Activated CD4-positive, alpha-beta T cell treated with anti-CD3 and anti-CD28 coated beads for 36 hours (primary cell): ENCODE measurements around the gene DEFB114. TPM values are rescaled to one million over a fixed set of nuclear protein-coding genes. Genes with fewer than 3 reads are reported as not detected.
"Not testable (repeated sequence)": the region's sequence is repeated elsewhere in the genome, so short reads cannot be mapped to it uniquely, and the experiment has no call there.

Experiments
- ATAC-seq: fragments of 200-7000 bp; cut with Tn5 transposase; one replicate; pipeline ENCODE4 v1.10.0; 2021; ENCODE audit warnings: mild to moderate bottlenecking, moderate library complexity
- CTCF ChIA-PET: fragments of 350-600 bp; sonication (Branson Sonifier 250); formaldehyde crosslinking; loops from one replicate; lab custom pipeline; 2021; ENCODE audit warnings: antibody characterized with exemption; lab: Charles Lee
- POLR2A ChIA-PET: fragments of 350-600 bp; sonication (Branson Sonifier 250); formaldehyde crosslinking; loops from one replicate; lab custom pipeline; 2021; ENCODE audit warnings: antibody characterized with exemption, inconsistent platforms; lab: Charles Lee
- DNase-seq: peaks from one replicate; pipeline ENCODE4 v3.0.0-alpha.2; 2020
- H3K27ac Mint-ChIP-seq: one replicate; pipeline ENCODE4 v1.8.0; 2021; ENCODE audit warnings: mixed read lengths
- H3K27me3 Mint-ChIP-seq: one replicate; pipeline ENCODE4 v1.8.0; 2021; ENCODE audit warnings: mixed read lengths
- H3K36me3 Mint-ChIP-seq: one replicate; pipeline ENCODE4 v1.8.0; 2021; ENCODE audit warnings: low read depth, mixed read lengths
- H3K4me1 Mint-ChIP-seq: one replicate; pipeline ENCODE4 v1.8.0; 2021; ENCODE audit warnings: mixed read lengths
- H3K4me3 Mint-ChIP-seq: one replicate; pipeline ENCODE4 v1.8.0; 2021; ENCODE audit warnings: mild to moderate bottlenecking, moderate library complexity, mixed read lengths
- H3K9me3 Mint-ChIP-seq: one replicate; pipeline ENCODE4 v1.8.0; 2021; ENCODE audit warnings: low read depth, mixed read lengths
- intact Hi-C, 2 experiments: fragments of 100-400 bp; cut with DNase I in 1 of 2; cut with micrococcal nuclease in 1 of 2; formaldehyde crosslinking; loops; one replicate each; pipeline versions ENCODE4 v1.14.2 to v1.15.1; 2022 to 2024; cut with DNase I, micrococcal nuclease
- total RNA-seq, 2 experiments: library from RNA; stranded (reverse); gene quantifications; one replicate each; pipeline ENCODE4 v1.2.3, GENCODE V29; 2021

Gene DEFB114
- total RNA-seq, 2 experiments from 2014 or later: not detected

GRCh38 chr6:49966823-49967222 is 2.9 kb upstream of the DEFB114 start:
- H3K27ac Mint-ChIP-seq: no peak overlapping the region
- H3K36me3 Mint-ChIP-seq: no peaks in the 10 kb centered on the region
- no peak for DNase-seq
- intact Hi-C loops: no loop called here
- H3K27me3 Mint-ChIP-seq: no peaks in the 10 kb centered on the region
- CTCF ChIA-PET: no interaction called here
- POLR2A ChIA-PET: interaction anchor here (0.7 kb wide), 1 partner anchor 553 kb away, joined by 3 read pairs; no protein-coding TSS in a partner anchor
- ATAC-seq: no peak
- no peaks in the 10 kb centered on the region for H3K9me3 Mint-ChIP-seq
- H3K4me1 Mint-ChIP-seq: no peaks in the 10 kb centered on the region
- no peak overlapping the region for H3K4me3 Mint-ChIP-seq

DNA sequence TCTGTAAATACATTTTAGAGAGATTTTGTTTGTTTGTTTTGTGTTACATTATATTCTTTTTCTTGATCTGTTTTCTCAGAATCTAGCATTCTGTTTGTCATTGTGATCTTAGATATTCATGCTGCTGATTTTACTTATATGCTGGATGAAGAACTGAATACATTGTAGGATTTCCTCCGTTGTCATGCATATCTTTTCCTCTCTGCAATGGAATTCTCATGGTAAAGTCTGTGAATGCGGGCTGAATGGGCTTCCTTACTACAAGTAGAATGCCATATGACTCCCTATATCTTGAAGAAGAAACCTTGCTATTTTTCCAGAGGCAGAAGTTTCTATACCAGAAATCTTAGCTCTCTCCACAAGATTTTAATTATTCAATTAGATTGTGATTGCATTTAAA is 2.4 kb upstream of the DEFB114 start:
- Mint-ChIP-seq H3K4me1 (no peaks in the 10 kb centered on the region), H3K27ac (no peak overlapping the region), H3K4me3 (no peak overlapping the region), H3K27me3 (no peaks in the 10 kb centered on the region), H3K9me3 (no peaks in the 10 kb centered on the region), H3K36me3 (no peaks in the 10 kb centered on the region)
- POLR2A ChIA-PET: no interaction called here
- DNase-seq: no peak
- ATAC-seq: no peak
- CTCF ChIA-PET: no interaction called here
- intact Hi-C loops: no loop called here

GRCh38 chr6:49958180-49958579 is 5.8 kb downstream of the DEFB114 start:
- ChIA-PET CTCF (no interaction called here), POLR2A (no interaction called here)
- DNase-seq: no peak
- H3K36me3 Mint-ChIP-seq: no peaks in the 10 kb centered on the region
- no peak for ATAC-seq
- no peaks in the 10 kb centered on the region for H3K4me1 Mint-ChIP-seq
- no peaks in the 10 kb centered on the region for H3K27me3 Mint-ChIP-seq
- H3K9me3 Mint-ChIP-seq: no peaks in the 10 kb centered on the region
- no peak overlapping the region for H3K27ac Mint-ChIP-seq
- intact Hi-C loops: no loop called here
- H3K4me3 Mint-ChIP-seq: no peak overlapping the region

- H3K9me3 Mint-ChIP-seq: no peaks in the 10 kb centered on the region
- intact Hi-C loops: no loop called here
- DNase-seq (no peak), ATAC-seq (no peak)
- H3K27me3 Mint-ChIP-seq: no peaks in the 10 kb centered on the region
- no peaks in the 10 kb centered on the region for H3K36me3 Mint-ChIP-seq
- no peak overlapping the region for H3K27ac Mint-ChIP-seq
- H3K4me3 Mint-ChIP-seq: no peak overlapping the region
- POLR2A ChIA-PET: no interaction called here
- CTCF ChIA-PET: no interaction called here
- H3K4me1 Mint-ChIP-seq: no peaks in the 10 kb centered on the region
Observed at GRCh38 chr6:49955847-49956246, 8.1 kb downstream of the DEFB114 start.

DNA sequence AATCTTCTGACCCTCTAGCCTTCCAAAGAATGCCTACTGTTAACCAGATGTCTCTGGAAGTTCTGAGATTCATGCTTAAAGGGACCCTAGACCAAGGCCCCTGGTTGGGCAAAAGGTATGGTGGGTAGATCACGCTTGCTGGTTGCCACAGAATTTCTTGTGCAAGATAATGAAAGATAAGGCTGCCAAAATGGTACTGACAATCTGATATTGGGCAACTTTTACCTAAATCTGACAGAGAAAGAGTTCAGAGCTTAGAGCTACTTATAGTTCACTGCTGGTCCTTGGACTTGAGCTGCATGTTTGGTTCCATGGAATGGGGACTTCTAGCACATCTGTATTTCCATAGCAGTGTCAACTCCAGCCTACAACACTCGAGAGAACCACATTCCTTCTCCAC is 12.0 kb downstream of the DEFB114 start:
- H3K4me3 Mint-ChIP-seq: no peak overlapping the region
- H3K9me3 Mint-ChIP-seq: no peaks in the 10 kb centered on the region
- ATAC-seq (no peak), DNase-seq (no peak)
- no peaks in the 10 kb centered on the region for H3K27me3 Mint-ChIP-seq
- H3K36me3 Mint-ChIP-seq: no peaks in the 10 kb centered on the region
- ChIA-PET CTCF (no interaction called here), POLR2A (no interaction called here)
- no peaks in the 10 kb centered on the region for H3K4me1 Mint-ChIP-seq
- H3K27ac Mint-ChIP-seq: no peak overlapping the region
- intact Hi-C loops: no loop called here

- ATAC-seq (no peak), DNase-seq (no peak)
- Mint-ChIP-seq H3K4me3 (no peak overlapping the region), H3K27me3 (no peaks in the 10 kb centered on the region), H3K9me3 (no peaks in the 10 kb centered on the region), H3K36me3 (no peaks in the 10 kb centered on the region), H3K27ac (no peak overlapping the region), H3K4me1 (no peaks in the 10 kb centered on the region)
- ChIA-PET CTCF (no interaction called here), POLR2A (no interaction called here)
- intact Hi-C loops: no loop called here
Observed at GRCh38 chr6:49950415-49950751, 13.6 kb downstream of the DEFB114 start.

GRCh38 chr6:49949062-49949461 is 14.9 kb downstream of the DEFB114 start:
- H3K36me3 Mint-ChIP-seq: no peaks in the 10 kb centered on the region
- intact Hi-C loops: no loop called here
- POLR2A ChIA-PET: no interaction called here
- CTCF ChIA-PET: no interaction called here
- H3K9me3 Mint-ChIP-seq: peaks cover 1% of the 10 kb centered on the region
- H3K4me1 Mint-ChIP-seq: no peaks in the 10 kb centered on the region
- ATAC-seq: no peak
- H3K4me3 Mint-ChIP-seq: no peak overlapping the region
- DNase-seq: no peak
- H3K27me3 Mint-ChIP-seq: no peaks in the 10 kb centered on the region
- H3K27ac Mint-ChIP-seq: no peak overlapping the region

DNA sequence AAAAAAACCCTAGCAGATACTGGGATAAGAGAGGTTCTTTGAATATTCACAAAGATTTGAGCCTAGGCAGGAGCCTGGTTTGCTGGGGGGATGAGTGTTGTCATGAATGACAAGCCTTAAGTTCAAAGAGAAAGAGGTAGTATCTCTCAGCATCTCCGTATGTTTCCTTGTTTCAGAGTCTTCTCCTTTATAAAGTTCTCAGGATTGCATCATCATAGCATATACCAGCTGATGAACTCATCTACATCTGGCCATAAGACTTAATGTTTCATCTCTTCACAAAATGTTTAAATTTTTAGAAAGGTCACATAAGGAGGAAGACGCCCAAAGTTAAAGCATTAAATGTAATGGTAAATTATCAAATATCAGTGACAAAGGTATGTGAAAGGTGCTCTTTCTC is 17.1 kb downstream of the DEFB114 start:
- CTCF ChIA-PET: no interaction called here
- Mint-ChIP-seq H3K27me3 (no peaks in the 10 kb centered on the region), H3K4me3 (no peak overlapping the region), H3K36me3 (no peaks in the 10 kb centered on the region), H3K9me3 (peaks cover 3% of the 10 kb centered on the region), H3K4me1 (no peaks in the 10 kb centered on the region), H3K27ac (no peak overlapping the region)
- POLR2A ChIA-PET: no interaction called here
- ATAC-seq (no peak), DNase-seq (no peak)
- intact Hi-C loops: no loop called here

GRCh38 chr6:49944068-49944467 is 19.9 kb downstream of the DEFB114 start:
- H3K36me3 Mint-ChIP-seq, CTCF ChIA-PET, H3K9me3 Mint-ChIP-seq, H3K27ac Mint-ChIP-seq, POLR2A ChIA-PET, H3K27me3 Mint-ChIP-seq, ATAC-seq, H3K4me3 Mint-ChIP-seq, intact Hi-C loops, H3K4me1 Mint-ChIP-seq, DNase-seq: not testable (repeated sequence)

DNA sequence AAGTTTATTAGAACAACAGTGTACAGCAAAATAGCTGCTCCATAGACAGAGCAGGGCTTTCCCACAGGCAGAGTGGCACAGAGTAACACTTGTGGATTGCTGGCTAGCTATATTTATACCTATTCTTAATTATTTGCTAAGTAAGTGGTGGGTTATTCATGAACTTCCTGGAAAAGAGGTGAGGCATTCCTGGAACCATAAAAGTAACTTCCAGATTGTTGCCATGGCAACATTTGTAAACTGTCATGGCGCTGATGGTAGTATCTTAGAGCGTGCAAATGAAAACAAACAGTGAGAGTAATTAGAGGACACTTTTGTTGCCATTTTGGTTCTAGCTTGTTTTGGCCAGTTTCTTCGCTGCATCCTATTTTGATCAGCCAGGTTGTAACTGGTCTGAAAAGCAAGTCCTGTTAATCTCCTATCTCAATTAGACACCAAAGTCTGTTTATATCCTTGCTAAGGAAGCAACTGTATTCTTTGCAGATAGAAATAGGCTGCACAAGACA is 23.9 kb downstream of the DEFB114 start:
- DNase-seq (no peak), ATAC-seq (no peak)
- intact Hi-C loops: no loop called here
- Mint-ChIP-seq H3K36me3 (no peaks in the 10 kb centered on the region), H3K27me3 (no peaks in the 10 kb centered on the region), H3K4me3 (no peak overlapping the region), H3K27ac (no peak overlapping the region), H3K9me3 (peaks cover 3% of the 10 kb centered on the region), H3K4me1 (no peaks in the 10 kb centered on the region)
- POLR2A ChIA-PET: no interaction called here
- CTCF ChIA-PET: interaction anchor here (1.6 kb wide), 1 partner anchor 13 kb away, joined by 4 read pairs; no protein-coding TSS in a partner anchor

GRCh38 chr6:49937811-49938210 is 26.2 kb downstream of the DEFB114 start:
- intact Hi-C loops: no loop called here
- no peak for DNase-seq
- H3K36me3 Mint-ChIP-seq: no peaks in the 10 kb centered on the region
- ChIA-PET CTCF (no interaction called here), POLR2A (no interaction called here)
- H3K9me3 Mint-ChIP-seq: no peaks in the 10 kb centered on the region
- no peaks in the 10 kb centered on the region for H3K27me3 Mint-ChIP-seq
- H3K4me1 Mint-ChIP-seq: no peaks in the 10 kb centered on the region
- no peak overlapping the region for H3K27ac Mint-ChIP-seq
- no peak overlapping the region for H3K4me3 Mint-ChIP-seq
- no peak for ATAC-seq

GRCh38 chr6:49937017-49937416 is 26.9 kb downstream of the DEFB114 start:
- ATAC-seq (no peak), DNase-seq (no peak)
- Mint-ChIP-seq H3K4me3 (no peak overlapping the region), H3K36me3 (no peaks in the 10 kb centered on the region), H3K9me3 (no peaks in the 10 kb centered on the region), H3K27me3 (no peaks in the 10 kb centered on the region), H3K27ac (no peak overlapping the region), H3K4me1 (no peaks in the 10 kb centered on the region)
- POLR2A ChIA-PET: no interaction called here
- intact Hi-C loops: no loop called here
- CTCF ChIA-PET: no interaction called here

DNA sequence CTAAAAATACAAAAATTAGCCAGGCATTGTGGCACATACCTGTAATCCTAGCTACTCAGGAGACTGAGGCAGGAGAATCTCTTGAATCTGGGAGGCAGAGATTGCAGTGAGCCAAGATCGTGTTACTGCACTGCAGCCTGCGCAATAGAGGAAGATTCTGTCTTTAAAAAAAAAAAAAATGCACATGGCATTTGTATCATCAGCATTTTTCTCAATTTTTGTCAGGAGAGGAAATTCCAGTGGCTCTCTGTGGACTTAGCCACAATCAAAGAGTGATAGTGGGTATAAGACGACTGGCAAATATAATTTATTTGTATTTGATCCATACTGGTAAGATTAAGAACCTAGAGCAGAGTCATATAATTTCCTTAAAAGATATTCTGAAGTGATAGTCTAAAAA is 28.6 kb downstream of the DEFB114 start:
- Mint-ChIP-seq H3K27me3 (no peaks in the 10 kb centered on the region), H3K4me1 (no peaks in the 10 kb centered on the region), H3K27ac (no peak overlapping the region), H3K36me3 (no peaks in the 10 kb centered on the region), H3K9me3 (no peaks in the 10 kb centered on the region), H3K4me3 (no peak overlapping the region)
- DNase-seq (no peak), ATAC-seq (no peak)
- intact Hi-C loops: no loop called here
- CTCF ChIA-PET: no interaction called here
- POLR2A ChIA-PET: no interaction called here
